Ascending aorta (tissue), 2 donors: ENCODE results near the gene C6orf52. TPM values are rescaled to one million over a fixed set of nuclear protein-coding genes. Genes with fewer than 3 reads are reported as not detected.

ENCODE experiments used
- DNase-seq, 2 donors: peaks; one replicate each; pipeline ENCODE4 v3.0.0-alpha.2; 2019; ENCODE audit warnings: low spot score in 2 of 2
- H3K27ac ChIP-seq, 2 donors: fragments of 200-600 bp; sonication (generic); one replicate each; pipeline ENCODE4 v1.5.1; 2016 to 2017; ENCODE audit warnings: mild to moderate bottlenecking in 1 of 2
- H3K27me3 ChIP-seq: fragments of 200-600 bp; sonication (generic); one replicate; pipeline ENCODE4 v1.5.1; 2017
- H3K36me3 ChIP-seq, 2 donors: fragments of 200-600 bp; sonication (generic); one replicate each; pipeline ENCODE4 v1.5.1; 2016
- H3K4me1 ChIP-seq, 2 donors: fragments of 200-600 bp; sonication (generic); one replicate each; pipeline ENCODE4 v1.5.1; 2016 to 2017; ENCODE audit warnings: mild to moderate bottlenecking in 1 of 2
- H3K4me3 ChIP-seq, 2 donors: fragments of 200-600 bp; sonication (generic); one replicate each; pipeline ENCODE4 v1.5.1; 2016 to 2017; ENCODE audit warnings: mild to moderate bottlenecking in 1 of 2
- H3K9me3 ChIP-seq, 2 donors: fragments of 200-600 bp; sonication (generic); one replicate each; pipeline ENCODE4 v1.5.1; 2016
- CTCF ChIP-seq, 3 experiments: fragments of 200-600 bp in 2 of 3; fragments of 450-650 bp in 1 of 3; sonication (generic) in 2 of 3; IDR thresholded peaks; one replicate each; pipeline ENCODE4 v1.5.1; 2016 to 2019; ENCODE audit warnings: antibody characterized with exemption in 3 of 3, mild to moderate bottlenecking in 1 of 3, moderate library complexity in 1 of 3
- intact Hi-C: fragments of 100-400 bp; cut with DNase I; formaldehyde crosslinking; loops from one replicate; pipeline ENCODE4 v1.15.1; 2023
- total RNA-seq: library from RNA; depleted of rRNA; stranded (reverse); fragments of >200 nt; gene quantifications from one replicate; pipeline ENCODE4 v1.1.0, GENCODE V29; 2016

C6orf52 gene
- total RNA-seq, 1 donor from 2014 or later = not detected

GRCh38 chr6:10684618-10685017, 9.8 kb downstream of the C6orf52 start:
- TF ChIP-seq CTCF (IDR thresholded peaks at IDR 0.05) = no peak
- H3K36me3 ChIP-seq = no peaks in the 10 kb centered on the region
- H3K4me3 ChIP-seq = no peak overlapping the region
- no peaks in the 10 kb centered on the region for H3K27me3 ChIP-seq
- no peak for DNase-seq
- no peaks in the 10 kb centered on the region for H3K9me3 ChIP-seq
- intact Hi-C loops = no loop called here
- no peak overlapping the region for H3K27ac ChIP-seq
- H3K4me1 ChIP-seq = no peaks in the 10 kb centered on the region

- no peak overlapping the region for H3K27ac ChIP-seq
- H3K9me3 ChIP-seq = no peaks in the 10 kb centered on the region
- intact Hi-C loops = no loop called here
- no peak overlapping the region for H3K4me3 ChIP-seq
- no peaks in the 10 kb centered on the region for H3K27me3 ChIP-seq
- H3K4me1 ChIP-seq = no peaks in the 10 kb centered on the region
- no peaks in the 10 kb centered on the region for H3K36me3 ChIP-seq
- DNase-seq = no peak
- no peak for TF ChIP-seq CTCF (IDR thresholded peaks at IDR 0.05)
Measured at GRCh38 chr6:10682355-10682988, 11.9 kb downstream of the C6orf52 start.

GRCh38 chr6:10681795-10682194, 12.6 kb downstream of the C6orf52 start:
- intact Hi-C loops = no loop called here
- Histone ChIP-seq H3K4me1 (no peaks in the 10 kb centered on the region), H3K9me3 (no peaks in the 10 kb centered on the region), H3K27ac (no peak overlapping the region), H3K4me3 (no peak overlapping the region), H3K36me3 (no peaks in the 10 kb centered on the region), H3K27me3 (no peaks in the 10 kb centered on the region)
- TF ChIP-seq CTCF (IDR thresholded peaks at IDR 0.05) = no peak
- DNase-seq = no peak

GRCh38 chr6:10678456-10678855, 16.0 kb downstream of the C6orf52 start:
- intact Hi-C loops = no loop called here
- no peak overlapping the region for H3K4me3 ChIP-seq
- H3K36me3 ChIP-seq = no peaks in the 10 kb centered on the region
- DNase-seq = no peak
- H3K27ac ChIP-seq = no peak overlapping the region
- no peaks in the 10 kb centered on the region for H3K4me1 ChIP-seq
- no peaks in the 10 kb centered on the region for H3K9me3 ChIP-seq
- TF ChIP-seq CTCF (IDR thresholded peaks at IDR 0.05) = no peak
- no peaks in the 10 kb centered on the region for H3K27me3 ChIP-seq

GRCh38 chr6:10676403-10676802, 18.0 kb downstream of the C6orf52 start:
- DNase-seq = no peak
- no peak overlapping the region for H3K4me3 ChIP-seq
- H3K36me3 ChIP-seq = no peaks in the 10 kb centered on the region
- intact Hi-C loops = no loop called here
- no peaks in the 10 kb centered on the region for H3K27me3 ChIP-seq
- no peaks in the 10 kb centered on the region for H3K4me1 ChIP-seq
- no peak overlapping the region for H3K27ac ChIP-seq
- no peaks in the 10 kb centered on the region for H3K9me3 ChIP-seq
- no peak for TF ChIP-seq CTCF (IDR thresholded peaks at IDR 0.05)
